HG03520 (cell line): ENCODE results near the gene EBF4.
"Not testable (repeated sequence)": the region's sequence is repeated elsewhere in the genome, so short reads cannot be mapped to it uniquely, and the experiment has no call there.

ENCODE experiments used
- ATAC-seq: cut with Tn5 transposase; IDR thresholded peaks from one replicate; pipeline ENCODE4 v1.9.1; 2021; ENCODE audit warnings: mild to moderate bottlenecking, moderate library complexity; ENCODE audit not compliant: unreplicated experiment

The EBF4 gene

DNA sequence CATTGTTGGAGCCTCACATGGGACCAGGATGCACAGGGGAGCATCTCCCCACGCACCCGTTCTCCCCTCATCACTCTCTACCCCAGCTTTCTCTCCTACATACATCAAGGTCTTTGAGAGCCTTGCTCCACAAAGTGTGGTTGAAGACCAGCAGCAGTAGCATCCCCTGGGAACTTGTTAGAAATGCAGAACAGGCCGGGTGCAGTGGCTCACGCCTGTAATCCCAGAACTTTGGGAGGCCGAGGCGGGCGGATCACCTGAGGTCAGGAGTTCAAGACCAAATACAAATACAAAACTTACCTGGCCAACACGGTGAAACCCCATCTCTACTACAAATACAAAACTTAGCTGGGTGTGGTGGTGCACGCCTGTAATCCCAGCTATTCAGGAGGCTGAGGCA, 115.3 kb downstream of the EBF4 start:
- not testable (repeated sequence) for ATAC-seq

DNA sequence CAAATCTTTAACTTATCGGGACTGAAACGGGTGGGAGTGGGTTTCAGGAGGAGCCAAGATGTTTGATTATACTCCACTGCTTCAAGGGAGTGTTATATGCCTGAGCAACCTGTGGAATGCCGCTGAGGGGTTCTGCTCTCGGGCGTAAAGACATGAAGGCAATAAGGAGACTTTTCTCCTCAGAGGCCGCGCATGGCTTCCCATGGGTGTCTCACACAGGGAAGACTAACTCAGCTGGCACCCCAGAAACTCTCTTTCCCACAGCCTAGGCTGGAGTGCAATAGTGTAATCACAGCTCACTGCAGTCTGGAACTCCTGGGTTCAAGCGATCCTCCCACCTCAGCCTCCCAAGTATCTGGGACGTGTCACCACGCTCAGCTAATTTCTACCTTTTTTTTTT, 117.1 kb downstream of the EBF4 start:
- ATAC-seq, result no peak
